Activated CD8-positive, alpha-beta T cell treated with anti-CD3 and anti-CD28 coated beads, Interleukin-2, amount 10 ng/mL, durations not matched to agents 7 days and 5 days (primary cell): ENCODE data around the gene DNAJB11. TPM values are rescaled to one million over a fixed set of nuclear protein-coding genes. Genes with fewer than 3 reads are reported as not detected.

Experiments
- ATAC-seq: fragments of 150-1000 bp; cut with Tn5 transposase; one replicate; pipeline ENCODE4 v1.10.0; 2021; ENCODE audit warnings: moderate library complexity
- CTCF ChIA-PET: fragments of 350-600 bp; sonication (Branson Sonifier 250); formaldehyde crosslinking; loops from one replicate; lab custom pipeline; 2021; ENCODE audit warnings: antibody characterized with exemption; lab: Charles Lee
- POLR2A ChIA-PET: fragments of 350-600 bp; sonication (Branson Sonifier 250); formaldehyde crosslinking; loops from one replicate; lab custom pipeline; 2021; ENCODE audit warnings: antibody characterized with exemption; lab: Charles Lee
- DNase-seq: peaks from one replicate; pipeline ENCODE4 v3.0.0-alpha.2; 2020
- H3K27ac Mint-ChIP-seq: one replicate; pipeline ENCODE4 v1.8.0; 2021; ENCODE audit warnings: mild to moderate bottlenecking, mixed read lengths
- H3K27me3 Mint-ChIP-seq: one replicate; pipeline ENCODE4 v1.8.0; 2021; ENCODE audit warnings: low read depth, mixed read lengths
- H3K36me3 Mint-ChIP-seq: one replicate; pipeline ENCODE4 v1.8.0; 2021; ENCODE audit warnings: low read depth, mixed read lengths
- H3K4me1 Mint-ChIP-seq: one replicate; pipeline ENCODE4 v1.8.0; 2021; ENCODE audit warnings: low read depth, mixed read lengths
- H3K4me3 Mint-ChIP-seq: one replicate; pipeline ENCODE4 v1.8.0; 2021; ENCODE audit warnings: mild to moderate bottlenecking, mixed read lengths
- H3K9me3 Mint-ChIP-seq: one replicate; pipeline ENCODE4 v1.8.0; 2022; ENCODE audit warnings: mixed read lengths; ENCODE audit not compliant: insufficient read depth
- total RNA-seq, 2 experiments: library from RNA; stranded (reverse); gene quantifications; one replicate each; pipeline ENCODE4 v1.2.3, GENCODE V29; 2021

Gene DNAJB11
- total RNA-seq, 2 experiments from 2014 or later = 55.9 to 56.5 TPM

DNA sequence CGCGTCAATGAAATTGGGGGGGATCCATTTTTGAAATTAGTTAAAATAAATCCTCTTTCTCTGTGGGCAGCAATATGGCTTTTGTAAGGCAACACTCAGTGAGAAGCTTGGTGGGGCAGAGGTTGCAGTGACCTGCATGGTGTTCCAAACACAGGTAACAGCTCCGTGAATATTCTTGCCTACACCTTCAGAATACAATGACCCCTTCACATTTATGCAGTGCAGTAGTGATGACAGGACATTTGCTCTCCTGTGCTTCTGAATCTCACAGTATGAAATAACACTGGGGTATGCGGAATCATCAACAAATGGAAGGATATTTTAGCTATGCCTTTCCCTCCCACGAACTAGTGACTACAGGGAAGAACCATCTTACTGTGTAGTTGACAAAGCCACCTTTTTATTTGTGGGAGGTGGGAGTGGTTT is 49.3 kb downstream of the DNAJB11 start:
- CTCF ChIA-PET = interaction anchor here (0.9 to 1.4 kb wide), 2 partner anchors 79 to 201 kb away, joined by 3 to 4 read pairs; no protein-coding TSS in a partner anchor
- Mint-ChIP-seq H3K27me3 (peaks cover 38% of the 10 kb centered on the region), H3K9me3 (no peaks in the 10 kb centered on the region), H3K4me3 (no peak overlapping the region), H3K4me1 (peaks cover 18% of the 10 kb centered on the region), H3K36me3 (no peaks in the 10 kb centered on the region), H3K27ac (no peak overlapping the region)
- no peak for DNase-seq
- POLR2A ChIA-PET = no interaction called here
- ATAC-seq = no peak

DNA sequence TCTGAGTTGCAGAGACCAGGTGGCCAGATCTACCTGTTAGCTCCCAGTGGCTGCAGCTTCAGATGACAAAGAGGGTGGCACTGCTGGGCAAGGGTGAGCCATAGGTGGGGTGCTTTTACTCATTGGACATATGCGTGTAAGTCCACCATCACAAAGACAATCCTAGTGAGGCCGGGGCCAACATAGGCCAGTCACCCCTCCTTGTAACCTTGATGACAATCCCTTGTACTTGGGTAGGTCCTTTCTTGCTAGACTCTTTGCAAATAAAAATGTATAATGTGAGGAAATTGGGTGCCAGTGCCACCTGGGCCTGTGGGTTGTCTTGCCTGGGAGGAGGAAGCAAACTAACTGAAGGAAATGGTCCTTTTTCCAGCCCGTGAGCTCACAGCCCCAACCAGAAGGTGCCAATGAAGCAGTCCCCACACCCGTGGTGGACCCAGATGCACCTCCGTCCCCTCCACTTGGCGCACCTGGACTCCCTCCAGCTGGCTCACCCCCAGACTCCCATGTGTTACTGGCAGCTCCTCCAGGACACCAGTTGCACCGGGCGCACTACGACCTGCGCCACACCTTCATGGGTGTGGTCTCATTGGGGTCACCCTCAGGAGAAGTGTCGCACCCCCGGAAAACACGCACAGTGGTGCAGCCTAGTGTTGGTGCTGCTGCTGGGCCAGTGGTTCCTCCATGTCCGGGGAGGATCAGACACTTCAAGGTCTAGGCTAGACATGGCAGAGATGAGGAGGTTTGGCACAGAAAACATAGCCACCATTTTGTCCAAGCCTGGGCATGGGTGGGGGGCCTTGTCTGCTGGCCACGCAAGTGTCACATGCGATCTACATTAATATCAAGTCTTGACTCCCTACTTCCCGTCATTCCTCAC is 49.9 kb downstream of the DNAJB11 start:
- Mint-ChIP-seq H3K27me3 (peaks cover 36% of the 10 kb centered on the region), H3K4me1 (peaks cover 16% of the 10 kb centered on the region), H3K9me3 (no peaks in the 10 kb centered on the region), H3K27ac (no peak overlapping the region), H3K36me3 (no peaks in the 10 kb centered on the region), H3K4me3 (no peak overlapping the region)
- DNase-seq (no peak), ATAC-seq (no peak)
- CTCF ChIA-PET = interaction anchor here (0.9 to 1.4 kb wide), 2 partner anchors 80 to 201 kb away, joined by 3 to 4 read pairs; no protein-coding TSS in a partner anchor
- POLR2A ChIA-PET = interaction anchor here (0.6 kb wide), 1 partner anchor 51 kb away, joined by 3 read pairs; no protein-coding TSS in a partner anchor

- ATAC-seq (no peak), DNase-seq (no peak)
- H3K4me1 Mint-ChIP-seq = peaks cover 6% of the 10 kb centered on the region
- H3K4me3 Mint-ChIP-seq = no peak overlapping the region
- peaks cover 34% of the 10 kb centered on the region for H3K27me3 Mint-ChIP-seq
- ChIA-PET POLR2A (interaction anchor here (1.1 kb wide), 1 partner anchor 47 kb away, joined by 3 read pairs; no protein-coding TSS in a partner anchor), CTCF (interaction anchor here (5.6 kb wide), 1 partner anchor 7 kb away, joined by 65 read pairs; no protein-coding TSS in a partner anchor)
- no peaks in the 10 kb centered on the region for H3K36me3 Mint-ChIP-seq
- H3K9me3 Mint-ChIP-seq = no peaks in the 10 kb centered on the region
- H3K27ac Mint-ChIP-seq = no peak overlapping the region
Observed at GRCh38 chr3:186621894-186622650, 51.6 kb downstream of the DNAJB11 start.

- ChIA-PET CTCF (interaction anchor here (0.7 to 5.6 kb wide), 2 partner anchors 7 to 855 kb away, joined by 3 to 65 read pairs; no protein-coding TSS in a partner anchor), POLR2A (interaction anchor here (1.1 kb wide), 1 partner anchor 48 kb away, joined by 3 read pairs; no protein-coding TSS in a partner anchor)
- no peak for DNase-seq
- Mint-ChIP-seq H3K4me3 (no peak overlapping the region), H3K27me3 (peaks cover 30% of the 10 kb centered on the region), H3K27ac (no peak overlapping the region), H3K4me1 (no peaks in the 10 kb centered on the region), H3K9me3 (no peaks in the 10 kb centered on the region), H3K36me3 (no peaks in the 10 kb centered on the region)
- no peak for ATAC-seq
Observed at GRCh38 chr3:186622651-186623310, 52.3 kb downstream of the DNAJB11 start.

DNA sequence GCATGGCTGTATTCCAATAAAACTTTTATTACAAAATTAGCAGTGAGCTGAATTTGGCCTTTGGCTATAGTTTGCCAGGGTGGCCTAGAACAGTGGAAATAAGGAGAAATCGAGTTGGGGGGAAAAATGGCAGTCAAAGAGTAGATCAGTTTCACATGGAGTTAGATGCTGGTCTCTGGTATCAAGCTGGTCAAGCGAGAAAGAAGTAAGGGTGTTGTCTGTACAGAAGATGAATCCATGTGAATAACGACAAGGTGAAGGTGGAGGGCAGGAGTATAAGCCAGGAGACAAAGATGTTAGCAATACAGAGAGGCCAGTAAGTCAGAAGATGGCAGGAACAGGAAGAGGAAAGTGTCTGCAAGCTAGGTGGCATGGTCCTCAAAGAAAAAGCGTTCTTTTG is 54.1 kb downstream of the DNAJB11 start:
- no peaks in the 10 kb centered on the region for H3K36me3 Mint-ChIP-seq
- H3K4me1 Mint-ChIP-seq = no peaks in the 10 kb centered on the region
- H3K4me3 Mint-ChIP-seq = no peak overlapping the region
- POLR2A ChIA-PET = no interaction called here
- DNase-seq (no peak), ATAC-seq (no peak)
- H3K27ac Mint-ChIP-seq = no peak overlapping the region
- CTCF ChIA-PET = interaction anchor here (1.2 to 5.6 kb wide), 2 partner anchors 9 to 196 kb away, joined by 3 to 65 read pairs; no protein-coding TSS in a partner anchor
- H3K9me3 Mint-ChIP-seq = no peaks in the 10 kb centered on the region
- peaks cover 23% of the 10 kb centered on the region for H3K27me3 Mint-ChIP-seq

- Mint-ChIP-seq H3K27ac (no peak overlapping the region), H3K9me3 (no peaks in the 10 kb centered on the region), H3K4me3 (no peak overlapping the region), H3K36me3 (no peaks in the 10 kb centered on the region), H3K27me3 (peaks cover 23% of the 10 kb centered on the region), H3K4me1 (no peaks in the 10 kb centered on the region)
- DNase-seq = no peak
- ATAC-seq = no peak
- CTCF ChIA-PET = interaction anchor here (1.2 to 5.6 kb wide), 2 partner anchors 10 to 195 kb away, joined by 3 to 65 read pairs; no protein-coding TSS in a partner anchor
- POLR2A ChIA-PET = no interaction called here
Observed at GRCh38 chr3:186625600-186626042, 55.1 kb downstream of the DNAJB11 start.

GRCh38 chr3:186626254-186626847 is 55.8 kb downstream of the DNAJB11 start:
- no peaks in the 10 kb centered on the region for H3K36me3 Mint-ChIP-seq
- ATAC-seq (no peak), DNase-seq (no peak)
- ChIA-PET POLR2A (no interaction called here), CTCF (interaction anchor here (5.6 kb wide), 1 partner anchor 11 kb away, joined by 65 read pairs; no protein-coding TSS in a partner anchor)
- no peak overlapping the region for H3K4me3 Mint-ChIP-seq
- H3K27ac Mint-ChIP-seq = no peak overlapping the region
- peaks cover 21% of the 10 kb centered on the region for H3K27me3 Mint-ChIP-seq
- H3K9me3 Mint-ChIP-seq = no peaks in the 10 kb centered on the region
- H3K4me1 Mint-ChIP-seq = no peaks in the 10 kb centered on the region

GRCh38 chr3:186627852-186628414 is 57.4 kb downstream of the DNAJB11 start:
- ChIA-PET CTCF (no interaction called here), POLR2A (no interaction called here)
- ATAC-seq = no peak

DNA sequence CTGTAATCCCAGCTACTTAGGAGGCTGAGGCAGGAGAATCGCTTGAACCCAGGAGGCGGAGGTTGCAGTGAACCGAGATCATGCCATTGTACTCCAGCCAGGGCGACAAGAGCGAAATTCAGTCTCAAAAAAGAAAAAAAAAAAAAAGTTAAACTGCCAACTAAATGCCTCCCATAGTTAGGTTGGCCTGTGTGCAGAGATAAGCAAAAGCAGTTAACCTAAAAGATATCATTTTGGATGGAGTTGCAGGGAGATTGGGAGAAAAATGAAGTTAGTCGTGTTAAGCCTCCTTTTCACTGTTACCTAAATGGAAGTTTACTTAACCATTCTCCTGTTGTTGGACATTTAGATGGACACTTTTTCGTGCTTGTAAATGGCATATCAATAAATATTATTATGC is 58.2 kb downstream of the DNAJB11 start:
- ATAC-seq (no peak), DNase-seq (no peak)
- H3K27me3 Mint-ChIP-seq = peaks cover 9% of the 10 kb centered on the region
- H3K9me3 Mint-ChIP-seq = no peaks in the 10 kb centered on the region
- POLR2A ChIA-PET = no interaction called here
- CTCF ChIA-PET = no interaction called here
- H3K4me3 Mint-ChIP-seq = no peak overlapping the region
- H3K4me1 Mint-ChIP-seq = no peaks in the 10 kb centered on the region
- H3K27ac Mint-ChIP-seq = no peak overlapping the region
- no peaks in the 10 kb centered on the region for H3K36me3 Mint-ChIP-seq

More at GRCh38 chr3:186627852-186628414, 57.4 kb downstream of the DNAJB11 start:
- H3K27me3 Mint-ChIP-seq = peaks cover 12% of the 10 kb centered on the region
- no peaks in the 10 kb centered on the region for H3K4me1 Mint-ChIP-seq
- no peak overlapping the region for H3K4me3 Mint-ChIP-seq
- H3K9me3 Mint-ChIP-seq = no peaks in the 10 kb centered on the region
- H3K36me3 Mint-ChIP-seq = no peaks in the 10 kb centered on the region
- no peak for DNase-seq
- no peak overlapping the region for H3K27ac Mint-ChIP-seq

DNA sequence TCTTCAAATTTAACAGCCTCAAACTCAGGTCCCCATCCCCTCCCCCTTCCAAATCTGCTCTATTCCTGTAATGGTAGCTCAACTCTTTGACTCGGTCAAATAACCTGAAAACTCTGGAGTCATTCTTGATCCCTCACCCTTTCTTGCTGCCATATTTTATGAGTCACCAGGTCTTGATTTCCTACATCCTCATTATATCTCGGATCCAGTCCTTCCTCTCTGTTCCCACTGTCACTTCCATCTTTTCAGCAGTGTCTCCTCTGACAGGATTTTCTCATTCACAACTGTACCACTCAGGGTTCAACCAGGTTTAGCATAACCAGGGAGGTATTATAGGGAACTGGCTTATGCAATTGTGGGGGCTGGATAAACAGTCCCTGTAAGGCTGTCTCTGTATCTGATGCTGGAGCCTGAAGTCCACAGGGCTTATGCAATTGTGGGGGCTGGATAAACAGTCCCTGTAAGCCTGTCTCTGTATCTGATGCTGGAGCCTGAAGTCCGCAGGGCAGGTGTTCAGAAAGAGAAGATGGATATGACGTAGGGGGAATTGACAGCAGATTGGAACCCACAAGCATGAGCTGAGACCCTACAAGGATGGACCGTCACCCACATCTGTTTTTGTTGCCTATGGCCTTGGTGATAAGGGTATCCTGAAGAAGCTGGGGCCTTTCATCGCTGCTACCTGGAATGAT is 60.6 kb downstream of the DNAJB11 start:
- Mint-ChIP-seq H3K4me1 (no peaks in the 10 kb centered on the region), H3K36me3 (no peaks in the 10 kb centered on the region), H3K4me3 (no peak overlapping the region), H3K27ac (no peak overlapping the region), H3K9me3 (no peaks in the 10 kb centered on the region), H3K27me3 (peaks cover 15% of the 10 kb centered on the region)
- DNase-seq = no peak
- ChIA-PET POLR2A (interaction anchor here (0.7 kb wide), 1 partner anchor 60 kb away, joined by 3 read pairs; no protein-coding TSS in a partner anchor), CTCF (interaction anchor here (0.7 to 3.1 kb wide), 3 partner anchors 14 to 190 kb away, joined by 3 to 15 read pairs (median 9); no protein-coding TSS in a partner anchor)
- ATAC-seq = no peak
